ENCODE data around the gene PRKAB1. TPM values are rescaled to one million over a fixed set of nuclear protein-coding genes. Genes with fewer than 3 reads are reported as not detected.

Gene PRKAB1
- total RNA-seq, 1 experiment from 2014 or later, result 37.3 TPM

- Histone ChIP-seq H3K9me3 (no peaks in the 10 kb centered on the region), H3K36me3 (ENCODE audit: control insufficient read depth, insufficient read depth, low read length) (no peaks in the 10 kb centered on the region), H3K27me3 (replicated peaks; ENCODE audit: control insufficient read depth, insufficient read depth, low read length) (no peaks in the 10 kb centered on the region), H3K4me3 (ENCODE audit: low read depth, low read length) (peak overlapping the region; percentile 39), H3K4me1 (peaks cover 33% of the 10 kb centered on the region)
- TF ChIP-seq, protein P1, sequence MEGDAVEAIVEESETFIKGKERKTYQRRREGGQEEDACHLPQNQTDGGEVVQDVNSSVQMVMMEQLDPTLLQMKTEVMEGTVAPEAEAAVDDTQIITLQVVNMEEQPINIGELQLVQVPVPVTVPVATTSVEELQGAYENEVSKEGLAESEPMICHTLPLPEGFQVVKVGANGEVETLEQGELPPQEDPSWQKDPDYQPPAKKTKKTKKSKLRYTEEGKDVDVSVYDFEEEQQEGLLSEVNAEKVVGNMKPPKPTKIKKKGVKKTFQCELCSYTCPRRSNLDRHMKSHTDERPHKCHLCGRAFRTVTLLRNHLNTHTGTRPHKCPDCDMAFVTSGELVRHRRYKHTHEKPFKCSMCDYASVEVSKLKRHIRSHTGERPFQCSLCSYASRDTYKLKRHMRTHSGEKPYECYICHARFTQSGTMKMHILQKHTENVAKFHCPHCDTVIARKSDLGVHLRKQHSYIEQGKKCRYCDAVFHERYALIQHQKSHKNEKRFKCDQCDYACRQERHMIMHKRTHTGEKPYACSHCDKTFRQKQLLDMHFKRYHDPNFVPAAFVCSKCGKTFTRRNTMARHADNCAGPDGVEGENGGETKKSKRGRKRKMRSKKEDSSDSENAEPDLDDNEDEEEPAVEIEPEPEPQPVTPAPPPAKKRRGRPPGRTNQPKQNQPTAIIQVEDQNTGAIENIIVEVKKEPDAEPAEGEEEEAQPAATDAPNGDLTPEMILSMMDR (IDR thresholded peaks at IDR 0.05; ENCODE audit: insufficient read depth in 1 of 2, low read depth in 1 of 2, low read length in 1 of 2, severe bottlenecking in 1 of 2, unreplicated experiment in 1 of 2), result no peak
- ChIA-PET POLR2A (no interaction called here), CTCF (interaction anchor here (0.6 to 1.0 kb wide), 6 partner anchors 9 to 1483 kb away, joined by 3 to 11 read pairs (median 4); partner anchors contain the start of gene BICDL1)
- Mint-ChIP-seq H3K4me1 (ENCODE audit: low read depth, unreplicated experiment) (peaks cover 12% of the 10 kb centered on the region), H3K36me3 (ENCODE audit: insufficient read depth, unreplicated experiment) (peaks cover 7% of the 10 kb centered on the region), H3K27me3 (ENCODE audit: insufficient read depth, unreplicated experiment) (no peaks in the 10 kb centered on the region), H3K27ac (ENCODE audit: unreplicated experiment) (no peak overlapping the region), H3K4me3 (ENCODE audit: unreplicated experiment) (peak overlapping the region; percentile 86), H3K9me3 (ENCODE audit: unreplicated experiment) (no peaks in the 10 kb centered on the region)
- BruUV-seq (replicated peaks), result no TSS peak
- DNase-seq, result no peak
- intact Hi-C loops (cut with micrococcal nuclease; ENCODE audit: unreplicated experiment), result loop anchor here (1.0 kb wide), 1 partner anchor 8 kb away; no protein-coding TSS in a partner anchor
These were observed 895 bp upstream of the PRKAB1 start for GRCh38 chr12:119666900-119667576.

GRCh38 chr12:119668324-119668841 is 450 bp downstream of the PRKAB1 start:
- H3K9me3 Mint-ChIP-seq (ENCODE audit: unreplicated experiment), result no peaks in the 10 kb centered on the region
- peaks cover 12% of the 10 kb centered on the region for H3K4me1 Mint-ChIP-seq (ENCODE audit: low read depth, unreplicated experiment)
- Histone ChIP-seq H3K36me3 (ENCODE audit: control insufficient read depth, insufficient read depth, low read length) (peaks cover under 1% of the 10 kb centered on the region; the same call in 1 of the 2 replicates), H3K4me1 (peaks cover 33% of the 10 kb centered on the region), H3K9me3 (no peaks in the 10 kb centered on the region), H3K27me3 (replicated peaks; ENCODE audit: control insufficient read depth, insufficient read depth, low read length) (no peaks in the 10 kb centered on the region), H3K4me3 (ENCODE audit: low read depth, low read length) (peak overlapping the region; percentile 95)
- no peak for DNase-seq
- CTCF ChIA-PET, result interaction anchor here (0.9 kb wide), 1 partner anchor 10 kb away, joined by 4 read pairs; no protein-coding TSS in a partner anchor
- H3K4me3 Mint-ChIP-seq (ENCODE audit: unreplicated experiment), result peak overlapping the region; percentile 86
- TSS peak; percentile 60 for BruUV-seq (replicated peaks)
- TF ChIP-seq, protein P1 (IDR thresholded peaks at IDR 0.05; ENCODE audit: insufficient read depth in 1 of 2, low read depth in 1 of 2, low read length in 1 of 2, severe bottlenecking in 1 of 2, unreplicated experiment in 1 of 2), result no peak
- peak overlapping the region; percentile 89 for H3K27ac Mint-ChIP-seq (ENCODE audit: unreplicated experiment)
- peaks cover 18% of the 10 kb centered on the region for H3K36me3 Mint-ChIP-seq (ENCODE audit: insufficient read depth, unreplicated experiment)
- H3K27me3 Mint-ChIP-seq (ENCODE audit: insufficient read depth, unreplicated experiment), result no peaks in the 10 kb centered on the region
- POLR2A ChIA-PET, result interaction anchor here (1.0 kb wide), 1 partner anchor 9 kb away, joined by 3 read pairs; no protein-coding TSS in a partner anchor
- intact Hi-C loops (cut with micrococcal nuclease; ENCODE audit: unreplicated experiment), result no loop called here

DNA sequence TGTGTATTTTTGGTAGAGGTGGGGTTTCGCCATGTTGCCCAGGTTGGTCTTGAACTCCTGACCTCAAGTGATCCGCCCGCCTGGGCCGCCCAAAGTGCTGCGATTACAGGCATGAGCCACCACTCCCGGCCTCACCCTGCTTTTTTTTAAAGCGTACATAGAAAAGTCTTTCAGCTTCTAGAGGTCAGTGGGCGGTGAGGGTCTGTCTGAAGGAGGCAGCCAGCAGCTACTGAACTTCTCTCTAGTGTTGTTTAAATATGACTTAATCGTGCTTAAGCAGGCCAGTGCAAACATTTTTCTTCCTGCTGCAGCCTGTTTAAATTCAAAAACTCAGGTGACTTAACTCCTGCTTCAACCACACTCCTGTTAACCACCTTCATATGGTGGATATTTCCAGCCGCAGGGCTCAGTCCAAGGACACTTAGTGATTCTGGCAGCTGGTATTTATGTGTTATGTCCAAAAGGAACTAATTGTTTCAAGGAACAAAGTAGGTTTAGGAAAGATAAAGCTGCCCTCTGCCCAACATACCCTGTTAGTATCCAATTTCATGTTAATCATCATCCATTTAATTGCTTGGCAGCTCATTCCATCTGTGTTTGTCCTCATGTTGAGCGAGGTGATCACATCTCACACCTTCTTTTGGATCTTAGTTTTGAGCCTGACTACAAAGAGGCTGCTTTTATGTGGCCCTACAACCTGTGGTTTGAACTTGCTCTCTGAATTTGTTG is 2.0 kb downstream of the PRKAB1 start:
- Mint-ChIP-seq H3K9me3 (ENCODE audit: unreplicated experiment) (no peaks in the 10 kb centered on the region), H3K36me3 (ENCODE audit: insufficient read depth, unreplicated experiment) (peaks cover 33% of the 10 kb centered on the region), H3K27ac (ENCODE audit: unreplicated experiment) (peak overlapping the region; percentile 57), H3K27me3 (ENCODE audit: insufficient read depth, unreplicated experiment) (no peaks in the 10 kb centered on the region), H3K4me1 (ENCODE audit: low read depth, unreplicated experiment) (peaks cover 12% of the 10 kb centered on the region), H3K4me3 (ENCODE audit: unreplicated experiment) (peak overlapping the region; percentile 64)
- TSS peak; percentile 10 for BruUV-seq (replicated peaks)
- intact Hi-C loops (cut with micrococcal nuclease; ENCODE audit: unreplicated experiment), result no loop called here
- no peaks in the 10 kb centered on the region for H3K27me3 ChIP-seq (replicated peaks; ENCODE audit: control insufficient read depth, insufficient read depth, low read length)
- H3K9me3 ChIP-seq, result no peaks in the 10 kb centered on the region
- peaks cover 3% of the 10 kb centered on the region; the same call in 1 of the 2 replicates for H3K36me3 ChIP-seq (ENCODE audit: control insufficient read depth, insufficient read depth, low read length)
- H3K4me3 ChIP-seq (ENCODE audit: low read depth, low read length), result no peak overlapping the region
- peaks cover 32% of the 10 kb centered on the region for H3K4me1 ChIP-seq
- ChIA-PET CTCF (no interaction called here), POLR2A (interaction anchor here (0.5 kb wide), 1 partner anchor 18 kb away, joined by 3 read pairs; no protein-coding TSS in a partner anchor)
- TF ChIP-seq, protein P1 (IDR thresholded peaks at IDR 0.05; ENCODE audit: insufficient read depth in 1 of 2, low read depth in 1 of 2, low read length in 1 of 2, severe bottlenecking in 1 of 2, unreplicated experiment in 1 of 2), result no peak
- DNase-seq, result peak; percentile 46 to 67
